Measurements from ENCODE around the gene NIPA2.

The NIPA2 gene

DNA sequence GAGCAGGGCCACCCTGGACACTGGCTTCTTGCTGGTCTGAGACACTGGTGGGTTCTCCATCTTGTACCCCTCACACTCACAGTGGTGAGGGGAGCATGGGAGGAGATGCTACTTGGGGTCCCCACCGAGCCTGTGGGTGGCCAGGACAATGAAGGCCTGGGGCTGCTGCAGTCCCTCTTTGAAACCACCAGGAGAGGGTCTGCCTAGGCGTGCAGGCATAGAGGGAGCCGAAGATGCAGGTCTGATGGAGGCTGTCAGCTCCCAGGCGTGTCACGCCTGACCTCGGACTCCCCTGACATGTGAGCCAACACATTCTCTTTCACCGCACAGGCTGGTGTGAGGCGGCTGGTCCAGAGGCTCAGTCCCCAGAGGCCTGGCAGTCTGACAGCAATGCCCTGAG lies 39.1 kb downstream of the NIPA2 start:
- DNase-seq (ENCODE audit: low read depth): no peak

DNA sequence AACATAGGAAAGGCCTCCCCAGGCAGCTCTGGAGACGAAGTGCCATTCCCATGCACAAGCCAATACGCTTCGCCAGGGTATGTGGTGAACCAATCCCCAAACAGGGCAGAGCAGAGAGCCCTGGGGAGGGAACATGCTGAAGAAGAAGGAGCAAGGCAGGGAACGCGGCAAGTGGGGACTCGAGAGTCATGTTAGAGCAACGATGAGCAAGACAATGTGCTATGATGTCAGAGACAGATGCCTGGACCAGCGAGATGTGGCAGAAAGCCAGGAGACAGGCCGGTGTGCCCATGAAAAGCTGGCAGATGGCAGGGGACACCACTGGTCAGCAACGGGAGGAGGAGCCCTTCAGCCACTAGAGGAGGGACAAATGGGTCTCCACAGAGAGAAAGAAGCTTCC lies 39.6 kb downstream of the NIPA2 start:
- DNase-seq (ENCODE audit: low read depth): no peak

GRCh38 chr15:22880068-22880980 lies 41.9 kb downstream of the NIPA2 start:
- no peak for DNase-seq (ENCODE audit: low read depth)

GRCh38 chr15:22880981-22881738 lies 42.7 kb downstream of the NIPA2 start:
- DNase-seq (ENCODE audit: low read depth): no peak

DNA sequence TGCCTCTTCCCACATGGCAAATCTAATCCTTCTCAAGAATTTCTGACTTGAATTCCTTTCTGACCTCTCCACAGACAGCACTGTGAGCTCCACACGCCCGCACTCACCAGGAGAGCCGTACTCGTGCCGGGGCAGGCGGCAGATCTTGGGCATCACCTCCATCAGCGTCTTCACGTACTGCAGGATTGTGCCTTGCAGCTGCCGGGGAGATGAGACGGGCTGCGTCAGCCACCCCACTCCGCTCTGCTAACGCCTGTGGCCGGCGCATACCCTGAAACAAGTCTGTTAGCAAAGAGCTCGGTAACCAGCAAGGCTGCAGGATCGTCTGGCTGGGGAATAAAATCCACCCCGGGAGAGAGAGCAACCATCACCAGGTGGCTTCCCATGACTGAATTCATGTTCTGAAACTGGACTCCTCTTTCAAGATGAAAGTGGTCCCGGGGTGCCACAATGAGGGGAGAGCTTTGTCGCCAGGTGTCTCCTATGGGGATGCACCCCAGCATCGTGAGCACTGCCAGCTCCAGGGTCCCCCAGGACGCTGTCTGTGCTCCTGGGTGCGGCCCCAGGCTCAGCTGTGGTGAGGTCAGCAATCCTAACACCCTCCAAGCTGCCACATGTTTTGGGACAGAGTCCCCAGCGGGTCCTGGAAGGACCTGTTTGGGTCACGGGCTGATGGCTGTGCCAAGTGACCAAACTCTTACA lies 43.4 kb downstream of the NIPA2 start:
- no peak for DNase-seq (ENCODE audit: low read depth)

GRCh38 chr15:22883196-22883595 lies 44.7 kb downstream of the NIPA2 start:
- DNase-seq (ENCODE audit: low read depth): no peak

DNA sequence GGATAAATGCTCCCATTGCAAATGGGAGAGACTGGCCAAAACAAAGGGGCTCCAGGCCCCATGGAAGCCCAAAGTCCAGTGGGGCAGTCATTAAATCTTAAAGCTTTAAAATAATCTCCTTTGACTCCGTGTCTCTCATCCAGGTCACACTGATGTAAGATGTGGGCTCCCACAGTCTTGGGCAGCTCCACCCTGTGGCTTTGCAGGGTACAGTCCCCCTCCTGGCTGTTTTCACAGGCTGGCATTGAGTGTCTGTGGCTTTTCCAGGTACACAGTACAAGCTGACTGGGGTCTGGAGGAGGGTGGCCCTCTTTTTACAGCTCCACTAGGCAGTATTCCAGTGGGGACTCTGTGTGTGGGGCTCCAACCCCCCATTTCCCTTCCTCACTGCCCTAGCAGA lies 45.9 kb downstream of the NIPA2 start:
- DNase-seq (ENCODE audit: low read depth): no peak

DNA sequence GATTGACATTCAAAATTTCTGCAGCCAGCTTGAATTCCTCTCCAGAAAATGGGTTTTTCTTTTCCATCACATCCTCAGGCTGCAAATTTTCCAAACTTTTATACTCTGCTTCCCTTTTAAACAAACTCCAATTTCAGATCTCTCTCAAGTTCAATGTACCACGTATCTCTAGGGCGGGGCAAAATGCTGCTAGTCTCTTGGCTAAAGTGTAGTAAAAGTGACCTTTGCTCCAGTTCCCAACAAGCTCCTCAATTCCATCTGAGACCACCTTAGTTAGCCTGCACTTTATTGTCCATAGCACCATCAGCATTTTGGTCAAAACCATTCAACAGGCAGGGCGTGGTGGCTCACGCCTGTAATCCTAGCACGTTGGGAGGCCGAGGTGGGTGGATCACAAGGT lies 46.7 kb downstream of the NIPA2 start:
- no peak for DNase-seq (ENCODE audit: low read depth)

GRCh38 chr15:22887157-22887951 lies 48.9 kb downstream of the NIPA2 start:
- no peak for DNase-seq (ENCODE audit: low read depth)

GRCh38 chr15:22888120-22888859 lies 49.8 kb downstream of the NIPA2 start:
- no peak for DNase-seq (ENCODE audit: low read depth)

- no peak for DNase-seq (ENCODE audit: low read depth)
Measured at GRCh38 chr15:22889146-22889818, 50.8 kb downstream of the NIPA2 start.

DNA sequence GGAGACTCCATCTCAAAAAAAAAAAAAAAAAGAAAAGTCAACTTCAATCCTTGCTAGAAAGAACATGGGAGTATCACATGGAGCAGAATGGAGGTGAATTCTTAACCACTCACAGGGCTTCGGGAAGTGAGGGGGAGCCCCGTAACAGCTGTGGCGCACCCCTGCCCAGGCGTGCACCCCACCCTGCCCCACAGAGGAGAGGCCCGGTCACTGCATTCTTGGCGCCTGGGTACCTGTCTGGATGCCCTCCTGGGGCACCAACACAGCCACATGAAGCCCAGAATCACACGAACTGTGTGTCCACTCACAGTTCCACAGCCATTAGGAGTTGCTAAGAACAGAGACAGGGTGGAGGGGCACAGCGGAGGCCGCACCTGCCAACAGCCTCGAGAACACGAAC lies 51.8 kb downstream of the NIPA2 start:
- DNase-seq (ENCODE audit: low read depth): no peak

DNA sequence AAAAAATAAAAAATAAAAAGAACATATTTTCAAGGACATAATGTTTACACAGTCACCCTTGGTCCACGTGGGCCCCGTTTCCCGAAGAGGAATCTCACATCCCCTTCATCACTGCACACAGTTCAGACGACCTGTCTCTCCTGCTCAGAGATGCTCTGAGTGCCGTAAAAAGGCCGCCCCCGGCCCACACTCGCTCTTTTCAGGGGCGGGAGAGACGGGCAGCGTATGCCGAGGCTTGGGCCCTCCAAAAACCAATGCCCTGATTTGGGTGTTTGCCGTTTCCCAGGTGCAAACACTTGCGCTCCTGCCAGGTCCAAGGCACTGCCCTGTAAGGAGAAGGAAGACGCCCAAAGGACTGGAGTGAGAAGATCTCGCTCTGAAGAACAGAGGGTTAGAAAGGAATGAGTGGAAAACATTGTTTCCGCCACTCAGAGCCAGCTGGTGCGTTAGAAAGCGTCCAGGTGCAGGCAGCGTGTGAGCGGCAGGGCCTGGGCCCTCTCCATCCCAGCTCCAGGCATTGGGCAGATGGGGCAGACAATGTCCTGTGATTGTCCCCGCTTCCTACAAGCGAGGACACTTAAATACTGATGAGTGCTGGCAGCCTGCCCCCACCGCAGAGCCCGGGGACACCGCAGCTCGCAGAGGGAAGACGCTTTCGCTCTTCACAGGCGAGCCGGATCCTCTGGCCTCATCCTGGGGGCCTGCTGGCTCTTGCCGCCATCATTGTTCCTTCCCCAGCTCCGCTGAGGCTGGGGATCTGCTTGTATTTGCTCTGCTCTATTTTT lies 53.2 kb downstream of the NIPA2 start:
- no peak for DNase-seq (ENCODE audit: low read depth)

DNA sequence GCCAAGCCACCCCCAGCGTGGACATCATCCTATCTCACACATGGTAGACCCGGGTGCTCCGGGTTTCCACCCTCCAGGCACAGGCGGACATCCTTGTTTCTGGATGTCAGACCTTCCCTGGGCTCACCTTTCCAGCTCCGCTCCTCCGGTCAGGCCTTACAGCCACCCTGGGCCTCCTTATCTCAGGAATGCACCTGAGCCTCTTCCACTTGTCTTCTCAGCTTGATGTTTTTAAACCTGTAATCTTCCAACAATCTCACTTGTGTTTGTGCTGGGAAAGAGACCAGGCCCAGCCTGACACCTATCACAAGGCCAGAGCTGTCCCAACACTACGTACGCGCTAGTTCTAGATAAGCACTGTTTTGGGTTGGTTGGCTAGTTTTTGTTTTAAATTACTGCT lies 53.9 kb downstream of the NIPA2 start:
- DNase-seq (ENCODE audit: low read depth): no peak

- DNase-seq (ENCODE audit: low read depth): no peak
Measured at GRCh38 chr15:22893081-22893480, 54.6 kb downstream of the NIPA2 start.

DNA sequence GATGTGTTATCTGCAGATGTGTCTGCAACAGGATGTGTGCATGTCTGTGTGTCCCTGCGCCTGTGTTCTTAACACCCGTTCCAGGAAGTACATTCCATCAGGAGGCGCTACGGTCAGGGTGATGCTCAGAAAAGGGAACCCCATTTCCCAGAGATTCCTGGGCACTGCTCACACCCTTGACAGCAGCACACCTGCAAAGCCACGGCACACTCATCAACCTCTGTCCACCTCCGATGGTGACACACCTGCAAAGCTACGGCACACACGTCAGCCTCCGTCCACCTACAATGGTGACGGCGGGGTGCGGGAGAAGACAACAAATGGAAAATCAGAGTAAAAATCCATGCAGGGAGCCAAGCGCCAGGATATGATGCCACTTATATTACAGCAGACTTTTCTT lies 55.4 kb downstream of the NIPA2 start:
- no peak for DNase-seq (ENCODE audit: low read depth)

GRCh38 chr15:22895465-22896190 lies 57.2 kb downstream of the NIPA2 start:
- no peak for DNase-seq (ENCODE audit: low read depth)

DNA sequence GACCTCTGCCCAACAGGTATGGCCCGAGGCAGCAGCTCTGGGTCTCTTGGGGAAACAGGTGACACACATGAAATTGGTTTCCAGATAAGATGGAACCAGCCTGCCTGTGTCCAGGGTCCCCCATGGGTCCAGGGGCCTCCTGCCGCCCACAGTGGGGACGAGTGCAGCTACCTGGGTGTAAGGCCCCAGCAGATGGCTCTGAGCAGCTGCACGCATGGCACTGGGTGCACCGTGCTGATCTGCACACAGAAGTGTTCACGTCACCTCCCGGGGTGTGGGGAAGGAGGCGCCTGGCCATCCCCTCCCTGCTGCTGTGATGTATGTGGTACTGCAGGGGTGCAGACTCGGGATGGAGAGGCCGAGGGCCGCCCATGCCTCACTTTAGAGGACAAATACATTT lies 63.6 kb downstream of the NIPA2 start:
- DNase-seq (ENCODE audit: low read depth): no peak

- DNase-seq (ENCODE audit: low read depth): no peak
Measured at GRCh38 chr15:22902578-22902977, 64.1 kb downstream of the NIPA2 start.

All from activated T-helper 9 cell treated with anti-CD3 and anti-CD28 coated beads, Interleukin-2, amount 50 U/mL, for 16 hours (primary cell).